OCI-LY7 (cell line): ENCODE measurements around the gene PRDM1. TPM values are rescaled to one million over a fixed set of nuclear protein-coding genes. Genes with fewer than 3 reads are reported as not detected.

Source experiments
- BruUV-seq: library from RNA; stranded (reverse); fragments of 400-500 nt; replicated peaks from 2 replicates; lab custom pipeline; 2021; lab: Mats Ljungman, UMichigan
- CTCF ChIA-PET: fragments of 300-600 bp; sonication (Branson Sonifier 250); formaldehyde crosslinking; loops from one replicate; lab custom pipeline; 2022; ENCODE audit warnings: antibody characterized with exemption; ENCODE audit not compliant: unreplicated experiment; lab: Charles Lee
- POLR2A ChIA-PET: fragments of 300-600 bp; sonication (Branson Sonifier 250); formaldehyde crosslinking; loops from one replicate; lab custom pipeline; 2022; ENCODE audit warnings: antibody characterized with exemption; lab: Charles Lee
- DNase-seq: peaks from one replicate; pipeline ENCODE4 v3.0.0-alpha.2; 2015; ENCODE audit warnings: low spot score
- H2AFZ ChIP-seq: fragments of 200-600 bp; sonication (generic), shearing (Covaris generic); 2 replicates; pipeline ENCODE4 v1.6.1; 2014; ENCODE audit warnings: mild to moderate bottlenecking, antibody characterized with exemption, low read length, moderate library complexity
- H3K27ac ChIP-seq: fragments of 200-600 bp; sonication (generic); 2 replicates; pipeline ENCODE4 v1.5.1; 2014; ENCODE audit warnings: mixed run types, low read depth, mild to moderate bottlenecking, moderate library complexity, low read length, inconsistent platforms; ENCODE audit not compliant: poor library complexity, severe bottlenecking
- H3K36me3 ChIP-seq: fragments of 200-600 bp; sonication (generic); 2 replicates; pipeline ENCODE4 v1.6.1; 2014; ENCODE audit warnings: mild to moderate bottlenecking, antibody characterized with exemption, low read length, moderate library complexity, mixed read lengths; ENCODE audit not compliant: insufficient read depth
- H3K4me1 ChIP-seq: fragments of 200-600 bp; sonication (generic); 2 replicates; pipeline ENCODE4 v1.5.1; 2014; ENCODE audit warnings: mild to moderate bottlenecking, low read length; ENCODE audit not compliant: insufficient read depth, poor library complexity, severe bottlenecking
- H3K4me2 ChIP-seq: fragments of 200-600 bp; sonication (generic); 2 replicates; pipeline ENCODE4 v1.6.1; 2014; ENCODE audit warnings: mild to moderate bottlenecking, low read length
- H3K4me3 ChIP-seq: fragments of 200-600 bp; sonication (generic); 2 replicates; pipeline ENCODE4 v1.5.1; 2014; ENCODE audit warnings: mild to moderate bottlenecking, low read depth, low read length; ENCODE audit not compliant: poor library complexity, severe bottlenecking
- H3K79me2 ChIP-seq: fragments of 200-600 bp; sonication (generic); 2 replicates; pipeline ENCODE4 v1.6.1; 2016; ENCODE audit warnings: low read depth, mild to moderate bottlenecking, low read length, moderate library complexity, mixed read lengths; ENCODE audit not compliant: insufficient read depth
- H3K9me2 ChIP-seq: fragments of 200-600 bp; sonication (generic); 2 replicates; pipeline ENCODE4 v1.6.1; 2016; ENCODE audit warnings: mild to moderate bottlenecking, low read length, mixed read lengths; ENCODE audit not compliant: insufficient read depth
- H3K9me3 ChIP-seq: fragments of 200-600 bp; sonication (generic); 2 replicates; pipeline ENCODE4 v1.6.1; 2014; ENCODE audit warnings: mild to moderate bottlenecking, mixed run types, low read length, mixed read lengths
- H4K20me1 ChIP-seq: fragments of 200-600 bp; sonication (generic); 2 replicates; pipeline ENCODE4 v1.6.1; 2014; ENCODE audit warnings: mild to moderate bottlenecking, antibody characterized with exemption, low read length, moderate library complexity, mixed read lengths; ENCODE audit not compliant: insufficient read depth
- EZH2phosphoT487 ChIP-seq: fragments of 200-600 bp; sonication (generic); IDR thresholded peaks from 2 replicates; pipeline ENCODE4 v1.6.1; 2018; ENCODE audit warnings: low read depth, borderline replicate concordance, mild to moderate bottlenecking, mixed run types, antibody characterized with exemption, low read length, moderate library complexity, mixed read lengths
- intact Hi-C: fragments of 100-400 bp; cut with micrococcal nuclease; formaldehyde crosslinking; loops from one replicate; pipeline ENCODE4 v1.10.0; 2022; ENCODE audit not compliant: unreplicated experiment
- total RNA-seq, 2 experiments: library from RNA; depleted of rRNA in 1 of 2; stranded (reverse); fragments of >200 nt in 1 of 2; shearing (Covaris generic) in 1 of 2; gene quantifications; 2 replicates each; pipeline ENCODE4 v1.2.3, GENCODE V29; 2014 to 2022
- TF ChIP-seq, protein P1 (sequence below): fragments of 200-600 bp; sonication (generic); conservative IDR thresholded peaks from 2 replicates; pipeline ENCODE4 v1.5.1; 2014; ENCODE audit warnings: mild to moderate bottlenecking, antibody characterized with exemption, low read length, moderate library complexity, mixed read lengths

The PRDM1 gene
- total RNA-seq, 2 experiments from 2014 or later, result 1.5 to 3.3 TPM

DNA sequence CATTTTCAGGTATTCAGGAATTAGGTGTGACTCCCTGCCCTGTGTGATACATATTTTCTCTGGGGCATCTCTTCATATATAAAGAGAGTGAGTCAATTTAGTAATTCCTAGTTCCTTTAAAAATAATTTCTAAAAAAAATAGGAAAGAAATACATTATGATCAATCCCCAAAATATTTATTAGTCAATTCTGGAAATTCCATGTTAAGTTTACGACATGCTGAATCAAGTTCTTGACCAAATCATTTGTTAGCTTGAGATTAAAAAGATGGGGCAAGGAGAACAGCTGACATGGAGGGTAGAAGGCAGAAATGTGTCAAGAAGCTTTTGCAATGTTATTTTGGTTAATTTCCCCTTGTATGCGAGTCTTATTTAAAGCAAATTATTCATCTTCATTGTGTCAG is 22.7 kb upstream of the PRDM1 start:
- Histone ChIP-seq H3K36me3 (no peaks in the 10 kb centered on the region), H2AFZ (no peak overlapping the region), H3K9me2 (0 out of 2 replicates have a peak, but pooled peaks cover 5% of the 10 kb centered on the region), H3K4me2 (no peak overlapping the region), H3K9me3 (no peaks in the 10 kb centered on the region), H3K79me2 (no peaks in the 10 kb centered on the region), H4K20me1 (no peaks in the 10 kb centered on the region), H3K4me3 (no peak overlapping the region), H3K27ac (no peak overlapping the region), H3K4me1 (no peaks in the 10 kb centered on the region)
- intact Hi-C loops, result no loop called here
- no TSS peak for BruUV-seq
- no peak for DNase-seq
- ChIA-PET POLR2A (interaction anchor here (0.9 to 1.4 kb wide), 3 partner anchors 23 to 133 kb away, joined by 3 to 4 read pairs (median 4); no protein-coding TSS in a partner anchor), CTCF (no interaction called here)
- no peak for TF ChIP-seq EZH2phosphoT487
- TF ChIP-seq, protein P1, sequence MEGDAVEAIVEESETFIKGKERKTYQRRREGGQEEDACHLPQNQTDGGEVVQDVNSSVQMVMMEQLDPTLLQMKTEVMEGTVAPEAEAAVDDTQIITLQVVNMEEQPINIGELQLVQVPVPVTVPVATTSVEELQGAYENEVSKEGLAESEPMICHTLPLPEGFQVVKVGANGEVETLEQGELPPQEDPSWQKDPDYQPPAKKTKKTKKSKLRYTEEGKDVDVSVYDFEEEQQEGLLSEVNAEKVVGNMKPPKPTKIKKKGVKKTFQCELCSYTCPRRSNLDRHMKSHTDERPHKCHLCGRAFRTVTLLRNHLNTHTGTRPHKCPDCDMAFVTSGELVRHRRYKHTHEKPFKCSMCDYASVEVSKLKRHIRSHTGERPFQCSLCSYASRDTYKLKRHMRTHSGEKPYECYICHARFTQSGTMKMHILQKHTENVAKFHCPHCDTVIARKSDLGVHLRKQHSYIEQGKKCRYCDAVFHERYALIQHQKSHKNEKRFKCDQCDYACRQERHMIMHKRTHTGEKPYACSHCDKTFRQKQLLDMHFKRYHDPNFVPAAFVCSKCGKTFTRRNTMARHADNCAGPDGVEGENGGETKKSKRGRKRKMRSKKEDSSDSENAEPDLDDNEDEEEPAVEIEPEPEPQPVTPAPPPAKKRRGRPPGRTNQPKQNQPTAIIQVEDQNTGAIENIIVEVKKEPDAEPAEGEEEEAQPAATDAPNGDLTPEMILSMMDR, result no peak

DNA sequence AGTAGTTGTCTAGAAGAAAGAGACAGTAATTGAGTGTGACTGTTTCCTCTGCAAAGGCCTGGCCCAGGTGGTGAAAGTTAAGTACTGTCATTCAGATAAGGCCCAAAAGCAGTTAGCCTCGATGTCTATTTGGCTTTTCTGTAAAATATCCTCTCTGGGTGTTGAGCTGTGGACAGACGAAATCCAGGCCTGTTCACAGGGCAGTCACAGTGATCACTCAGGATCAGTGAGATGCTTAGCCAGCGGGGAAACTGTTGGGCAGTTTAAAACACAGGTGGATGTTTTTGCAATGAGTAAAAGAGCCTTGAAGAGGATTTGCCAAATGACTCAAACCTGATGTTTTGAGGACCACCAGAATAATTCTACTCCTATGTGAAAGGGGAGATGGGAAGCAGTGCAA is 22.0 kb upstream of the PRDM1 start:
- no TSS peak for BruUV-seq
- intact Hi-C loops, result no loop called here
- CTCF ChIA-PET, result no interaction called here

DNA sequence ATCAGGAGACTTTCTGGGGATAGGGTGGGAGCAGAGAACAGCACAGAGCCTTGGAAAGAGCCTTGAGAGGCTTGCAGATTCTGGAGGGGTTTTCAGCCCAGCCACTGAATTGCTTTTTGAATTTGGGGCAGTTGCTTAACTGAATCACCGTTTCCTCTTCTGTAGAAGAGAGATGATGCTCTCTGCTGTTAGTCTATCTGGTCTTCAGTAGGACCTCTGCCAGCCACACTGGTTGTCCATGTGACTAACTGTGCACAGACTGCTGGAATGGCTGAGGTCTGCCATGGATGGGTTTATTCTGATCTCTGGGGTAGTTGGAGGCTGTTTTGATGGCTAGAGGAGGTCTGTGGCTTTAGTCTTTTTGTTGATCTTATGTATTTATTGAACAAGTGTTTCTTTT is 21.4 kb upstream of the PRDM1 start:
- H3K79me2 ChIP-seq, result no peaks in the 10 kb centered on the region
- ChIA-PET POLR2A (interaction anchor here (0.9 to 1.5 kb wide), 2 partner anchors 11 to 26 kb away, joined by 4 to 5 read pairs; no protein-coding TSS in a partner anchor), CTCF (no interaction called here)
- TF ChIP-seq, protein P1, result no peak
- no peak for TF ChIP-seq EZH2phosphoT487
- H2AFZ ChIP-seq, result no peak overlapping the region; the same call in 1 of the 2 replicates
- no peak overlapping the region for H3K4me3 ChIP-seq
- 0 out of 2 replicates have a peak, but pooled peaks cover 5% of the 10 kb centered on the region for H3K9me2 ChIP-seq
- intact Hi-C loops, result no loop called here
- no peaks in the 10 kb centered on the region for H4K20me1 ChIP-seq
- H3K27ac ChIP-seq, result no peak overlapping the region
- no peak overlapping the region for H3K4me2 ChIP-seq
- BruUV-seq, result no TSS peak
- no peaks in the 10 kb centered on the region for H3K9me3 ChIP-seq
- H3K4me1 ChIP-seq, result no peaks in the 10 kb centered on the region
- H3K36me3 ChIP-seq, result no peaks in the 10 kb centered on the region
- no peak for DNase-seq

More for the DNA sequence above, 22.0 kb upstream of the PRDM1 start:
- Histone ChIP-seq H3K4me1 (no peaks in the 10 kb centered on the region), H3K9me3 (no peaks in the 10 kb centered on the region), H3K4me3 (no peak overlapping the region), H3K9me2 (0 out of 2 replicates have a peak, but pooled peaks cover 5% of the 10 kb centered on the region), H3K79me2 (no peaks in the 10 kb centered on the region), H4K20me1 (no peaks in the 10 kb centered on the region), H3K27ac (no peak overlapping the region), H2AFZ (no peak overlapping the region; the same call in 1 of the 2 replicates), H3K36me3 (no peaks in the 10 kb centered on the region), H3K4me2 (no peak overlapping the region)
- no peak for DNase-seq
- TF ChIP-seq, protein P1, result no peak
- TF ChIP-seq EZH2phosphoT487, result no peak
- POLR2A ChIA-PET, result interaction anchor here (0.9 kb wide), 2 partner anchors 11 to 132 kb away, joined by 4 to 5 read pairs; no protein-coding TSS in a partner anchor
